HepG2 (cell line): Measurements from ENCODE around the gene TBX18. TPM values are rescaled to one million over a fixed set of nuclear protein-coding genes. Genes with fewer than 3 reads are reported as not detected.

ENCODE experiments used
- ATAC-seq: fragments of 200-7000 bp; cut with Tn5 transposase; 3 replicates; pipeline ENCODE4 v1.9.1; 2020; ENCODE audit warnings: mild to moderate bottlenecking, moderate library complexity
- BruUV-seq: library from RNA; stranded (reverse); fragments of 400-500 nt; replicated peaks from 2 replicates; lab custom pipeline; 2021; lab: Mats Ljungman, UMichigan
- CTCF ChIA-PET: fragments of 300-600 bp; formaldehyde crosslinking; extraction: SDS; loops from one replicate; lab custom pipeline; 2021; ENCODE audit warnings: low total read pairs, inconsistent platforms, low intra/inter-chr PET ratio; lab: Yijun Ruan, JAX
- POLR2A ChIA-PET: fragments of 350-600 bp; sonication (Branson Sonifier 250); formaldehyde crosslinking; loops from one replicate; lab custom pipeline; 2020; ENCODE audit warnings: antibody characterized with exemption, inconsistent platforms; lab: Yijun Ruan, JAX
- DNase-seq: peaks from one replicate; pipeline ENCODE4 v3.0.0-alpha.2; 2015; ENCODE audit warnings: low spot score
- FAIRE-seq: peaks from 3 replicates; lab custom pipeline; 2011; peaks lifted over from hg19 to GRCh38; lab: Jason Lieb, UNC
- H2AFZ ChIP-seq: one replicate; pipeline ENCODE4 v1.6.1; 2011; ENCODE audit warnings: low read length, inconsistent platforms
- H3K27ac ChIP-seq: fragments of 300-600 bp; 3 replicates; pipeline ENCODE4 v1.8.0; 2011; ENCODE audit warnings: mixed run types, mild to moderate bottlenecking, mixed read lengths, low read length, inconsistent platforms; ENCODE audit not compliant: insufficient read depth; ENCODE audit errors: extremely low read length
- H3K27me3 ChIP-seq, 2 experiments: fragments of 200-600 bp in 1 of 2; 2 replicates in 1 of 2; 3 replicates in 1 of 2; pipeline versions ENCODE4 v1.6.0 to v1.8.0; 2011; ENCODE audit warnings: low read length in 2 of 2, mild to moderate bottlenecking in 2 of 2, moderate library complexity in 2 of 2, inconsistent platforms in 1 of 2; ENCODE audit not compliant: insufficient read depth in 2 of 2, control insufficient read depth in 1 of 2
- H3K36me3 ChIP-seq, 2 experiments: fragments of 200-600 bp in 1 of 2; replicated peaks in 1 of 2; 2 replicates in 1 of 2; 3 replicates in 1 of 2; pipeline versions ENCODE4 v1.5.1 to v1.8.0; 2011; ENCODE audit warnings: low read length in 2 of 2, inconsistent platforms in 1 of 2; ENCODE audit not compliant: insufficient read depth in 2 of 2, control insufficient read depth in 1 of 2
- H3K4me1 ChIP-seq: 2 replicates; pipeline ENCODE4 v1.5.1; 2012; ENCODE audit warnings: low read length, inconsistent platforms; ENCODE audit not compliant: insufficient read depth
- H3K4me2 ChIP-seq: 2 replicates; pipeline ENCODE4 v1.6.0; 2011; ENCODE audit warnings: low read depth, low read length, inconsistent platforms
- H3K4me3 ChIP-seq, 3 experiments: fragments of 200-600 bp in 1 of 3; sonication (generic), shearing (Covaris generic) in 1 of 3; replicated peaks in 1 of 3; 2 replicates each; pipeline ENCODE4 v1.5.1; 2011 to 2016; ENCODE audit warnings: low read length in 3 of 3, inconsistent platforms in 2 of 3, low read depth in 2 of 3, mild to moderate bottlenecking in 2 of 3, control low read depth in 1 of 3, mixed read lengths in 1 of 3; ENCODE audit not compliant: insufficient read depth in 1 of 3
- H3K79me2 ChIP-seq: one replicate; pipeline ENCODE4 v1.6.1; 2011; ENCODE audit warnings: low read length, inconsistent platforms; ENCODE audit not compliant: insufficient read depth
- H3K9ac ChIP-seq: 2 replicates; pipeline ENCODE4 v1.6.0; 2011; ENCODE audit warnings: mild to moderate bottlenecking, low read depth, low read length, inconsistent platforms; ENCODE audit not compliant: insufficient read depth
- H3K9me3 ChIP-seq: 2 replicates; pipeline ENCODE4 v1.5.1; 2012; ENCODE audit warnings: mild to moderate bottlenecking, low read length
- H4K20me1 ChIP-seq: 2 replicates; pipeline ENCODE4 v1.6.0; 2011; ENCODE audit warnings: inconsistent platforms, mild to moderate bottlenecking, low read length, moderate library complexity; ENCODE audit not compliant: insufficient read depth
- ATF1 ChIP-seq: IDR thresholded peaks from 2 replicates; pipeline ENCODE4 v1.6.1; 2016; ENCODE audit warnings: mild to moderate bottlenecking, control low read depth
- DBP ChIP-seq: sonication (generic); formaldehyde crosslinking; IDR thresholded peaks from 2 replicates; pipeline ENCODE4 v1.4.0; 2020; ENCODE audit warnings: missing genetic modification reagents; ENCODE audit errors: not compliant biosample characterization
- DMTF1 ChIP-seq: sonication (generic); formaldehyde crosslinking; IDR thresholded peaks from 2 replicates; pipeline ENCODE4 v1.4.0; 2020; ENCODE audit warnings: mild to moderate bottlenecking, missing genetic modification reagents
- ELF4 ChIP-seq: sonication (generic); formaldehyde crosslinking; IDR thresholded peaks from 2 replicates; pipeline ENCODE4 v1.5.0; 2020; ENCODE audit warnings: missing genetic modification reagents, mild to moderate bottlenecking, moderate library complexity, borderline replicate concordance
- MAFG ChIP-seq: sonication (generic); formaldehyde crosslinking; IDR thresholded peaks from 2 replicates; pipeline ENCODE4 v1.5.1; 2020; ENCODE audit warnings: mild to moderate bottlenecking, missing genetic modification reagents
- NFATC3 ChIP-seq: sonication (generic); formaldehyde crosslinking; IDR thresholded peaks from 2 replicates; pipeline ENCODE4 v1.5.1; 2020; ENCODE audit warnings: mild to moderate bottlenecking, missing genetic modification reagents
- NONO ChIP-seq, 2 experiments: fragments of 450-650 bp in 1 of 2; sonication (generic) in 1 of 2; formaldehyde crosslinking in 1 of 2; IDR thresholded peaks in 1 of 2; conservative IDR thresholded peaks in 1 of 2; 2 replicates each; pipeline versions ENCODE4 v1.6.1 to v1.8.0; 2017 to 2022; ENCODE audit warnings: mild to moderate bottlenecking in 1 of 2, missing genetic modification reagents in 1 of 2, moderate library complexity in 1 of 2
- SNAPC2 ChIP-seq: sonication (generic); formaldehyde crosslinking; IDR thresholded peaks from 2 replicates; pipeline ENCODE4 v1.8.1; 2022; ENCODE audit warnings: mild to moderate bottlenecking, missing genetic modification reagents
- STAT5B ChIP-seq: sonication (generic); formaldehyde crosslinking; IDR thresholded peaks from 2 replicates; pipeline ENCODE4 v1.4.0; 2020; ENCODE audit warnings: missing genetic modification reagents
- ZFP36L1 ChIP-seq: sonication (generic); formaldehyde crosslinking; IDR thresholded peaks from 2 replicates; pipeline ENCODE4 v1.8.0; 2022; ENCODE audit warnings: mild to moderate bottlenecking, missing genetic modification reagents, moderate library complexity
- ZNF503 ChIP-seq: sonication (generic); formaldehyde crosslinking; IDR thresholded peaks from 2 replicates; pipeline ENCODE4 v1.4.0; 2020; ENCODE audit warnings: missing genetic modification reagents
- ZNF558 ChIP-seq: sonication (generic); formaldehyde crosslinking; IDR thresholded peaks from 2 replicates; pipeline ENCODE4 v1.9.0; 2022; ENCODE audit warnings: mild to moderate bottlenecking, missing genetic modification reagents, borderline replicate concordance
- ZNF841 ChIP-seq: sonication (generic); formaldehyde crosslinking; IDR thresholded peaks from 2 replicates; pipeline ENCODE4 v1.8.1; 2023; ENCODE audit warnings: missing genetic modification reagents, borderline replicate concordance
- WGBS: methylation state at CpG from one replicate; pipeline ENCODE4 v1.1.6; 2017; ENCODE audit warnings: low lambda C conversion rate; 5-methylcytosine and 5-hydroxymethylcytosine counted together
- in situ Hi-C: cut with HindIII; loops from 2 replicates; pipeline ENCODE4 v1.10.0; 2017; ENCODE audit warnings: low pct_unique_long_range_greater_than_20kb; ENCODE audit not compliant: extremely low pct_ligation_motif_present
- intact Hi-C: fragments of 100-400 bp; cut with micrococcal nuclease; formaldehyde crosslinking; loops from one replicate; pipeline ENCODE4 v1.10.0; 2022; ENCODE audit not compliant: unreplicated experiment
- polyA plus RNA-seq, 8 experiments: library from polyadenylated mRNA; depleted of rRNA in 3 of 8; stranded (reverse) in 7 of 8; unstranded in 1 of 8; fragments of >200 nt; fragmentation: Illumina TruSeq in 4 of 8; extraction: Trizol in 4 of 8; gene quantifications; 2 replicates each; pipeline versions ENCODE4 v1.2.1 to v1.2.3, GENCODE V29; 2011 to 2016; ENCODE audit warnings: low read depth in 4 of 8, missing spikeins in 1 of 8, mixed read lengths in 1 of 8; ENCODE audit not compliant: insufficient read depth in 1 of 8
- total RNA-seq, 5 experiments: library from RNA; depleted of rRNA; stranded (reverse); fragments of >200 nt; fragmentation: Illumina TruSeq; extraction: Trizol; gene quantifications; 2 replicates each; pipeline ENCODE4 v1.2.3, GENCODE V29; 2016; ENCODE audit warnings: low read depth in 1 of 5

TBX18 gene
- total and polyA plus RNA-seq, 2 of the 13 experiments (the other 11 are each of a cell fraction or from before 2014, with no cell fraction given): not detected

- TF ChIP-seq NONO (IDR thresholded peaks at IDR 0.05) (no peak), NONO (CRISPR knock-in tag; conservative IDR thresholded peaks at IDR 0.05) (no peak), ZNF503 (CRISPR knock-in tag) (no peak), ELF4 (CRISPR knock-in tag) (no peak), STAT5B (CRISPR knock-in tag) (no peak), NFATC3 (CRISPR knock-in tag) (no peak), SNAPC2 (CRISPR knock-in tag) (no peak), ZNF841 (no peak), DBP (CRISPR knock-in tag) (no peak)
These were observed 93.2 kb downstream of the TBX18 start (continued) for GRCh38 chr6:84671183-84671582.

GRCh38 chr6:84669945-84670344 is 94.5 kb downstream of the TBX18 start:
- FAIRE-seq (no peak), ATAC-seq (no peak), DNase-seq (no peak)
- no peaks in the 10 kb centered on the region for H3K4me1 ChIP-seq
- 2% methylated on average over 3 of the region's 3 CpGs for WGBS
- H3K4me2 ChIP-seq: no peak overlapping the region
- no peaks in the 10 kb centered on the region for H3K36me3 ChIP-seq
- no peaks in the 10 kb centered on the region for H3K27me3 ChIP-seq
- no peak overlapping the region for H3K27ac ChIP-seq
- ChIA-PET CTCF (no interaction called here), POLR2A (no interaction called here)
- no peak overlapping the region for H2AFZ ChIP-seq
- no peak overlapping the region for H3K4me3 ChIP-seq
- no TSS peak for BruUV-seq
- intact Hi-C loops: no loop called here
- no peaks in the 10 kb centered on the region for H3K9me3 ChIP-seq
- in situ Hi-C loops: no loop called here
- H4K20me1 ChIP-seq: no peaks in the 10 kb centered on the region
- H3K9ac ChIP-seq: no peak overlapping the region
- H3K79me2 ChIP-seq: no peaks in the 10 kb centered on the region
- TF ChIP-seq ZFP36L1 (CRISPR knock-in tag) (no peak), DMTF1 (no peak), MAFG (CRISPR knock-in tag) (no peak), ZNF558 (CRISPR knock-in tag) (no peak), ATF1 (CRISPR knock-in tag) (no peak)
